Nucleus accumbens (tissue), 56 donors: ENCODE data around the gene THSD7B.
"Not testable (repeated sequence)": the region's sequence is repeated elsewhere in the genome, so short reads cannot be mapped to it uniquely, and the experiment has no call there.

Source experiments
- DNase-seq, 56 donors: peaks; one replicate each; lab custom pipeline; 2025; lab: John Stamatoyannopoulos, UW

Gene THSD7B

GRCh38 chr2:136929531-136929930 is 164.2 kb downstream of the THSD7B start:
- DNase-seq: no peak

GRCh38 chr2:136932700-136933099 is 167.4 kb downstream of the THSD7B start:
- no peak for DNase-seq

GRCh38 chr2:136935119-136935518 is 169.8 kb downstream of the THSD7B start:
- no peak for DNase-seq

- no peak for DNase-seq
Observed at GRCh38 chr2:136956050-136956449, 190.7 kb downstream of the THSD7B start.

- no peak for DNase-seq
Observed at GRCh38 chr2:136957044-136957443, 191.7 kb downstream of the THSD7B start.

- no peak for DNase-seq
Observed at GRCh38 chr2:136962105-136962725, 196.9 kb downstream of the THSD7B start.

- no peak for DNase-seq
Observed at GRCh38 chr2:136966485-136966884, 201.1 kb downstream of the THSD7B start.

- DNase-seq: no peak
Observed at GRCh38 chr2:136980303-136980702, 215.0 kb downstream of the THSD7B start.

- DNase-seq: not testable (repeated sequence)
Observed at GRCh38 chr2:136981689-136982088, 216.3 kb downstream of the THSD7B start.

- DNase-seq: no peak
Observed at GRCh38 chr2:136985044-136985443, 219.7 kb downstream of the THSD7B start.

GRCh38 chr2:136986605-136987221 is 221.4 kb downstream of the THSD7B start:
- DNase-seq: no peak

GRCh38 chr2:136990316-136990715 is 225.0 kb downstream of the THSD7B start:
- DNase-seq: no peak

GRCh38 chr2:136994793-136995192 is 229.4 kb downstream of the THSD7B start:
- DNase-seq: no peak

- no peak for DNase-seq
Observed at GRCh38 chr2:136997557-136997956, 232.2 kb downstream of the THSD7B start.

GRCh38 chr2:137000811-137001210 is 235.5 kb downstream of the THSD7B start:
- no peak for DNase-seq

GRCh38 chr2:137002896-137003295 is 237.6 kb downstream of the THSD7B start:
- DNase-seq: no peak

GRCh38 chr2:137005210-137005609 is 239.9 kb downstream of the THSD7B start:
- no peak for DNase-seq

GRCh38 chr2:137007938-137008337 is 242.6 kb downstream of the THSD7B start:
- no peak for DNase-seq

GRCh38 chr2:137009953-137010352 is 244.6 kb downstream of the THSD7B start:
- DNase-seq: no peak

GRCh38 chr2:137020452-137021196 is 255.3 kb downstream of the THSD7B start:
- DNase-seq: no peak

- no peak for DNase-seq
Observed at GRCh38 chr2:137021763-137022162, 256.4 kb downstream of the THSD7B start.

GRCh38 chr2:137023205-137023604 is 257.9 kb downstream of the THSD7B start:
- no peak for DNase-seq
